Neuronal stem cell (in vitro differentiated cells): Measurements from ENCODE around the gene DAPK2.

Experiments used
- DNase-seq: peaks from one replicate; pipeline ENCODE4 v3.0.0-alpha.2; 2013; ENCODE audit warnings: low spot score
- H2AFZ ChIP-seq: one replicate; pipeline ENCODE4 v1.6.1; 2013; ENCODE audit warnings: mild to moderate bottlenecking, low read length, inconsistent platforms
- H2AK5ac ChIP-seq: 2 replicates; pipeline ENCODE4 v1.6.1; 2013; ENCODE audit warnings: low read depth, mild to moderate bottlenecking, inconsistent platforms, low read length, moderate library complexity, mixed read lengths
- H2BK120ac ChIP-seq: 2 replicates; pipeline ENCODE4 v1.6.1; 2013; ENCODE audit warnings: low read depth, mild to moderate bottlenecking, inconsistent platforms, low read length, moderate library complexity, mixed read lengths
- H2BK12ac ChIP-seq: one replicate; pipeline ENCODE4 v1.6.1; 2013; ENCODE audit warnings: low read length, inconsistent platforms
- H2BK15ac ChIP-seq: 2 replicates; pipeline ENCODE4 v1.6.1; 2013; ENCODE audit warnings: mild to moderate bottlenecking, low read length, inconsistent platforms, mixed read lengths
- H2BK5ac ChIP-seq: one replicate; pipeline ENCODE4 v1.6.1; 2013; ENCODE audit warnings: inconsistent platforms, mild to moderate bottlenecking, low read length, moderate library complexity
- H3K14ac ChIP-seq: one replicate; pipeline ENCODE4 v1.6.1; 2013; ENCODE audit warnings: low read length, inconsistent platforms
- H3K18ac ChIP-seq: 2 replicates; pipeline ENCODE4 v1.6.1; 2013; ENCODE audit warnings: low read length, inconsistent platforms
- H3K23ac ChIP-seq: 2 replicates; pipeline ENCODE4 v1.6.1; 2013; ENCODE audit warnings: low read depth, mild to moderate bottlenecking, mixed read lengths, low read length, inconsistent platforms; ENCODE audit not compliant: poor library complexity
- H3K27ac ChIP-seq: replicated peaks from 3 replicates; pipeline ENCODE4 v1.5.1; 2013; ENCODE audit warnings: low read length, inconsistent platforms
- H3K27me3 ChIP-seq, 3 experiments: 2 replicates each; pipeline ENCODE4 v1.6.1; 2013; ENCODE audit warnings: low read length in 3 of 3, mild to moderate bottlenecking in 2 of 3, inconsistent platforms in 1 of 3, low read depth in 1 of 3, mixed read lengths in 1 of 3, moderate library complexity in 1 of 3; ENCODE audit not compliant: control insufficient read depth in 3 of 3, insufficient read depth in 3 of 3
- H3K36me3 ChIP-seq, 2 donors: replicated peaks in 1 of 2; 2 replicates each; pipeline ENCODE4 v1.6.1; 2013; ENCODE audit warnings: low read length in 2 of 2; ENCODE audit not compliant: control insufficient read depth in 2 of 2, insufficient read depth in 2 of 2
- H3K4ac ChIP-seq: 2 replicates; pipeline ENCODE4 v1.6.1; 2013; ENCODE audit warnings: inconsistent platforms, mild to moderate bottlenecking, low read length, moderate library complexity
- H3K4me1 ChIP-seq, 2 donors: 1 replicate in 1 of 2; 2 replicates in 1 of 2; pipeline ENCODE4 v1.6.1; 2013; ENCODE audit warnings: low read length in 2 of 2, low read depth in 1 of 2; ENCODE audit not compliant: control insufficient read depth in 2 of 2, insufficient read depth in 1 of 2
- H3K4me2 ChIP-seq: one replicate; pipeline ENCODE4 v1.6.1; 2013; ENCODE audit warnings: mild to moderate bottlenecking, low read length, inconsistent platforms; ENCODE audit not compliant: insufficient read depth, poor library complexity, severe bottlenecking
- H3K4me3 ChIP-seq, 2 donors: 2 replicates each; pipeline ENCODE4 v1.5.1; 2013; ENCODE audit warnings: low read length in 2 of 2, mild to moderate bottlenecking in 2 of 2, inconsistent platforms in 1 of 2, moderate library complexity in 1 of 2
- H3K79me1 ChIP-seq: one replicate; pipeline ENCODE4 v1.6.1; 2013; ENCODE audit warnings: low read depth, mild to moderate bottlenecking, inconsistent platforms, low read length, moderate library complexity
- H3K9ac ChIP-seq: one replicate; pipeline ENCODE4 v1.6.1; 2013; ENCODE audit warnings: mild to moderate bottlenecking, low read depth, low read length, inconsistent platforms; ENCODE audit not compliant: poor library complexity
- H3K9me3 ChIP-seq, 2 donors: replicated peaks in 1 of 2; 2 replicates each; pipeline versions ENCODE3 to v1.6.1; 2013; ENCODE audit warnings: low read length in 2 of 2, mild to moderate bottlenecking in 2 of 2, inconsistent platforms in 1 of 2, low read depth in 1 of 2, mixed read lengths in 1 of 2, moderate library complexity in 1 of 2; ENCODE audit not compliant: control insufficient read depth in 2 of 2, insufficient read depth in 1 of 2
- H4K8ac ChIP-seq: one replicate; pipeline ENCODE4 v1.6.1; 2013; ENCODE audit warnings: low read depth, mild to moderate bottlenecking, inconsistent platforms, low read length, moderate library complexity
- H4K91ac ChIP-seq: one replicate; pipeline ENCODE4 v1.6.1; 2013; ENCODE audit warnings: low read length, low read depth, mild to moderate bottlenecking, inconsistent platforms; ENCODE audit not compliant: poor library complexity
- WGBS, 2 donors: extraction: QIAGEN DNeasy Blood & Tissue Kit; methylation state at CpG; one replicate each; pipeline ENCODE4 v1.1.7; 2013; ENCODE audit warnings: missing lambda C conversion rate in 2 of 2, mixed read lengths in 1 of 2; ENCODE audit not compliant: insufficient read length in 2 of 2, insufficient replicate concordance in 1 of 2; ENCODE audit errors: extremely low coverage in 2 of 2; 5-methylcytosine and 5-hydroxymethylcytosine counted together

Gene DAPK2

DNA sequence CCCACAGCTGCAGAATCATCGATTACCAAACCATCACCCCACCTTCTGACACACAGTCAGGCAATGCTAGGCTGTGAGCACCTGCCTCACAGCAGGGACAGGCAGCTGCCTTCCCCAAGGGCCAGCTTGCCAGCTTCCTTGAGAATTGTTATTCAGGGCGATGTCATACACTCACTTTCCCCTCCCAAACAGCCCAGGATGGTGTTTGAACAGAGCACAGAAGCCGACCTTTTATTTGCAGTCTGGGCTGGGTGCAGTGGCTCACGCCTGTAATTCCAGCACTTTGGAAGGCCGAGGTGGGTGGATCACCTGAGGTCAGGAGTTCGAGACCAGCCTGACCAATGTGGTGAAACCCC lies 128.0 kb downstream of the DAPK2 start:
- H2BK12ac ChIP-seq: no peak overlapping the region
- WGBS, 2 donors: no CpG with 5 or more reads among the region's 6 CpGs
- no peak overlapping the region for H4K8ac ChIP-seq
- no peak overlapping the region for H3K4ac ChIP-seq
- DNase-seq: no peak
- no peak overlapping the region for H2BK15ac ChIP-seq
- H3K27me3 ChIP-seq: no peaks in the 10 kb centered on the region
- H2BK5ac ChIP-seq: no peak overlapping the region
- no peaks in the 10 kb centered on the region for H3K36me3 ChIP-seq
- H2AK5ac ChIP-seq: no peak overlapping the region
- no peak overlapping the region for H3K4me2 ChIP-seq
- no peak overlapping the region for H3K27ac ChIP-seq
- peak overlapping the region; percentile 0 for H3K18ac ChIP-seq
- H3K14ac ChIP-seq: no peak overlapping the region
- H3K9ac ChIP-seq: peak overlapping the region; percentile 40
- peaks cover 20 to 23% of the 10 kb centered on the region in 2 donors for H3K4me1 ChIP-seq
- H3K79me1 ChIP-seq: no peaks in the 10 kb centered on the region
- H4K91ac ChIP-seq: no peak overlapping the region
- H3K9me3 ChIP-seq: no peaks in the 10 kb centered on the region
- H2AFZ ChIP-seq: no peak overlapping the region
- no peak overlapping the region for H2BK120ac ChIP-seq
- H3K4me3 ChIP-seq: no peak overlapping the region
- no peak overlapping the region for H3K23ac ChIP-seq

DNA sequence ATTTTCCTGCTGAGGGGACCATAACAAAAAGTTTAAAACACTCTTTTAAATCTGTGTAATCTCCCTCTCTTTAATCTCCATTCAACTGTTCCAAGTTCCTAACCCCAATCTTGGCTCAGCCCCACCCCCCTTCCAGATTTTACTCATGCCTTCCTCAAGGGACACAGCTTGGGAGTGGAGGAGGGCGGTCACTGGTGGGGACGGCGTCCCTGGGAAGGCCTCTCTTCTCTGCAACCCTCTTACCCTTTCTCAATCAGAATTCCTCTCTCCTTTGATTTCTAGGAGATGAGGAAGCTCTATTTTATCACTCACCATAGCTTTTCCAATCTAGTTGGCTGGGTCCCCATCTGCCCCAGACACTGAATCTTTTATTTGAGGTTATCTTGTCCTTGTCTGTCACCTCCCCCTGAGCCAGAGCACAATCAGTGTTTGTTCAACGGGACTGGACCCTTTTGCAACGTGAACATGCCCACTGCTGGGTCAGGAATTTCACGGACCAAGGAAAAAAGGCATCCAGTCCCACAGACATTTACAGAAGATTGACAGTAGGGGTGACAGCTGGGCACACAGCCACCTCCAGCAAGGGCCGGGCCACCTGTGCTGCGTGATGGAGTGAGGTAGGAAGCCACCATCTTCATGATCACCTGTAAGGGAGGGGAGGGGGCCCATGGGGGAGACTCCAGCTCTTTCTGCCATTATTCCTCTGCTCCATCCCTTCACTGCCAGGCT lies 128.5 kb downstream of the DAPK2 start:
- WGBS, 2 donors: no CpG with 5 or more reads among the region's 8 CpGs
- Histone ChIP-seq H2AK5ac (no peak overlapping the region), H4K91ac (no peak overlapping the region), H2BK12ac (no peak overlapping the region), H2BK15ac (no peak overlapping the region), H3K36me3 (no peaks in the 10 kb centered on the region), H3K4ac (no peak overlapping the region), H2BK5ac (no peak overlapping the region), H3K9me3 (no peaks in the 10 kb centered on the region), H3K4me3 (no peak overlapping the region), H2AFZ (no peak overlapping the region), H3K27ac (no peak overlapping the region), H4K8ac (no peak overlapping the region), H3K79me1 (no peaks in the 10 kb centered on the region), H3K14ac (no peak overlapping the region), H3K4me1 (peaks cover 20 to 23% of the 10 kb centered on the region in 2 donors), H2BK120ac (no peak overlapping the region), H3K9ac (peak overlapping the region; percentile 40), H3K27me3 (no peaks in the 10 kb centered on the region), H3K18ac (peak overlapping the region; percentile 0), H3K23ac (no peak overlapping the region), H3K4me2 (no peak overlapping the region)
- no peak for DNase-seq

DNA sequence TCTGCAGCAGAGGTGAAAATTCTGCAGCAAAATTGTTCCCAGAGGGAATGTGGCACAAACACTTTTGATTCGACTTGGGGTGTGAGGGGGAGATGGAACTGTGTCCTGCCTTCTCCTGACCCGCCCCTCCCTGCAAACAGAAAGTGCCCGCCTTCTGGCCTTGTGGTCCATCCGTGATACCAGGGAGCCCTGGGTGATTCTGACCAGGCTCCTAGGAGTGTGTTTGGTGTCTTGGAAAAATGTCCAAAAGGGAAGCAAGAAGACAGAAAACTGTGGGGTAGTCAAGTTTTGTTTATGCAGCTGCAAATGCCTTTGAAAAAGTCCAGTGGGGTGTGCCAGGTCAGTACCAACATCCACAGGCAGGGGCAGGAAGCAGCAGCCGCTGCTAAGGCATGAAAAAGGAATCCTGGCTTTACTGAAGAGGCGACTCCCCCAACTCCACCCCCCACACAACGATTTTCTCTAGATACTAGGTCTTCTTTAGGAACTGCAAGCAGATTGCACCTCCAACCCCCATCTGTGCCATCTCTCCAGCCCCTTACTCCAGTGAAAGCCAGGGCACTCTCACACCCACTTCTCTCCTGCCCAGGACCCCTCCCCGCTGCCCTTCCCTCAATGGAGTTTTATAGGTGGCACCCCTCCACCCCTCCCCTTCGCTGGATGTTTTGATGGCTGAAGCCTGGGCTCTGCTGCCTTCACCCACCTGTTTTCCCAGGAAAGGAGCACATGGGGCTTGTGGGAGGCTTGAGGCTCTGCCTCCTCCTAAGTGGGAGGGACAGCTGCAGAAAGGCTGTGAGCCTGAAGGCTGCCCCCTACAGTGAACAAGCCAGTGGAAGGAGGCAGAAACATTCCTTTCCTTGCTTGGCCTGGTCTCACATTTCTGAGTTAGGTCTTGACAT lies 130.2 kb downstream of the DAPK2 start:
- no peak overlapping the region for H2BK5ac ChIP-seq
- H3K4me1 ChIP-seq: peaks cover 20 to 23% of the 10 kb centered on the region in 2 donors
- H2BK120ac ChIP-seq: no peak overlapping the region
- no peak overlapping the region for H3K4me3 ChIP-seq
- H3K9me3 ChIP-seq: no peaks in the 10 kb centered on the region
- no peak overlapping the region for H2BK12ac ChIP-seq
- no peak overlapping the region for H4K8ac ChIP-seq
- H3K4ac ChIP-seq: no peak overlapping the region
- DNase-seq: no peak
- no peak overlapping the region for H4K91ac ChIP-seq
- H3K79me1 ChIP-seq: no peaks in the 10 kb centered on the region
- H2AFZ ChIP-seq: peak overlapping the region; percentile 81
- no peak overlapping the region for H3K9ac ChIP-seq
- H3K18ac ChIP-seq: peak overlapping the region; percentile 11
- H2AK5ac ChIP-seq: no peak overlapping the region
- no peak overlapping the region for H3K4me2 ChIP-seq
- peak overlapping the region; percentile 15 for H3K27ac ChIP-seq
- H3K27me3 ChIP-seq: no peaks in the 10 kb centered on the region
- H2BK15ac ChIP-seq: peak overlapping the region; percentile 30
- H3K23ac ChIP-seq: no peak overlapping the region
- H3K14ac ChIP-seq: no peak overlapping the region
- H3K36me3 ChIP-seq: no peaks in the 10 kb centered on the region
- no CpG with 5 or more reads among the region's 9 CpGs for WGBS, 2 donors

DNA sequence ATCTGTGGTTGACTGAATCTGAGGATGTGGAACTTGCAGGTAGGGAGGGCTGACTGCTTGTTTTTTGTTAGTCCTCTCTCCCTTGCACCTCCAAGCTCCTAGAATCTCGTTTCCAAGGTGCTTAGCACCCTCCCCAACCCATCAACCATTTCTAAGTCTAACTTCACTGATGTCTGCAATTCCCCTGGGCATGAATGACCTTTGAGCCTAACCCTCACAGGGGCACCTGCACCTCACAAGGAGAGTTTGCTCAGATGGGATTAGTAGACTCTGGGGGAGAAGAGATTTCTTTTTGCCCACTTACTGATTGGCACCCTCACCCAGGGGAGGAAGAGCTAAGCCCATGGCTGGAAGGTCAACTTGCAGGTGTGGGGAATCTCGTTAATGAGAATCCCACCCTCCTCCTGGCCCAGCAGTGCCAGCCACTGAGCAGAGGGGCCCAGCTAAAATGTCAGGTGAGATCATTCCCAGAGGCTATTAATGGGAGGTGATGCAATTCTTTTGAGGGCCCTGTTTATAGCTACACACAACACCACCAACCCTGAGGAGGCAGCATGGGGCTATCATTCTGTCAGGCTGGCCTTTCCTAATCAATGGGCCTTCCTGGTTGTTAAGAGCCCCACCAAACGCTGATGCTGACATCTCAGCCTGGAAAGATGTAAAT lies 130.9 kb downstream of the DAPK2 start:
- no CpG with 5 or more reads among the region's 3 CpGs for WGBS, 2 donors
- no peak overlapping the region for H3K27ac ChIP-seq
- H2BK120ac ChIP-seq: no peak overlapping the region
- no peak overlapping the region for H3K23ac ChIP-seq
- H3K79me1 ChIP-seq: no peaks in the 10 kb centered on the region
- H4K8ac ChIP-seq: no peak overlapping the region
- H3K9ac ChIP-seq: no peak overlapping the region
- H3K36me3 ChIP-seq: no peaks in the 10 kb centered on the region
- peak overlapping the region; percentile 30 for H2BK15ac ChIP-seq
- no peak overlapping the region for H2BK12ac ChIP-seq
- no peak overlapping the region for H3K4me2 ChIP-seq
- H3K4me3 ChIP-seq: no peak overlapping the region
- H2BK5ac ChIP-seq: no peak overlapping the region
- H3K18ac ChIP-seq: no peak overlapping the region
- H2AFZ ChIP-seq: no peak overlapping the region
- no peak overlapping the region for H3K4ac ChIP-seq
- no peak overlapping the region for H4K91ac ChIP-seq
- no peak overlapping the region for H2AK5ac ChIP-seq
- no peak for DNase-seq
- no peak overlapping the region for H3K14ac ChIP-seq
- no peaks in the 10 kb centered on the region for H3K27me3 ChIP-seq
- H3K9me3 ChIP-seq: no peaks in the 10 kb centered on the region
- H3K4me1 ChIP-seq: peaks cover 20 to 23% of the 10 kb centered on the region in 2 donors
